OCI-LY3 (cell line): Measurements from ENCODE around the gene VCP.

Experiments
- H2AFZ ChIP-seq: fragments of 200-600, 300-600 bp; shearing (Covaris generic); 2 replicates; pipeline ENCODE4 v1.6.0; 2014; ENCODE audit warnings: antibody characterized with exemption, low read depth, low read length
- H3K27ac ChIP-seq: fragments of 200-600, 300-600 bp; sonication (generic); 2 replicates; pipeline ENCODE4 v1.5.1; 2014; ENCODE audit warnings: mild to moderate bottlenecking, low read length, moderate library complexity, mixed read lengths
- H3K27me3 ChIP-seq: fragments of 200-600, 300-600 bp; sonication (generic); 2 replicates; pipeline ENCODE4 v1.6.1; 2014; ENCODE audit warnings: low read depth, low read length, mixed read lengths
- H3K36me3 ChIP-seq: fragments of 200-600, 300-600 bp; sonication (generic); replicated peaks from 2 replicates; pipeline ENCODE3; 2014; ENCODE audit warnings: low read depth, low read length, mixed read lengths
- H3K4me1 ChIP-seq: fragments of 300-600, 200-600 bp; sonication (generic); 2 replicates; pipeline ENCODE4 v1.6.1; 2014; ENCODE audit warnings: low read length, mixed read lengths
- H3K4me2 ChIP-seq: fragments of 200-600, 300-600 bp; sonication (generic); 2 replicates; pipeline ENCODE4 v1.6.1; 2014; ENCODE audit warnings: low read length, mixed read lengths
- H3K4me3 ChIP-seq: fragments of 300-600, 200-600 bp; sonication (generic); 2 replicates; pipeline ENCODE4 v1.5.1; 2014; ENCODE audit warnings: antibody characterized with exemption, mild to moderate bottlenecking, low read length, moderate library complexity
- H3K79me2 ChIP-seq: fragments of 300-600, 200-600 bp; shearing (Covaris generic); 2 replicates; pipeline ENCODE4 v1.6.1; 2014; ENCODE audit warnings: mild to moderate bottlenecking, low read length, mixed read lengths
- H3K9ac ChIP-seq: fragments of 300-600, 200-600 bp; shearing (Covaris generic); 2 replicates; pipeline ENCODE4 v1.6.0; 2014; ENCODE audit warnings: mild to moderate bottlenecking, low read length, moderate library complexity
- H3K9me3 ChIP-seq: fragments of 200-600, 300-600 bp; shearing (Covaris generic); 2 replicates; pipeline ENCODE4 v1.6.1; 2014; ENCODE audit warnings: low read length, mixed read lengths; ENCODE audit not compliant: insufficient read depth
- H4K20me1 ChIP-seq: fragments of 200-600, 300-600 bp; sonication (generic); 2 replicates; pipeline ENCODE4 v1.6.1; 2016; ENCODE audit warnings: low read length, mixed read lengths; ENCODE audit not compliant: insufficient read depth
- CTCF ChIP-seq: fragments of 200-600, 300-600 bp; sonication (generic); IDR thresholded peaks from 2 replicates; pipeline ENCODE4 v1.5.1; 2014; ENCODE audit warnings: antibody characterized with exemption, low read length, low read depth
- EZH2phosphoT487 ChIP-seq: fragments of 200-600 bp; shearing (Covaris generic); IDR thresholded peaks from 2 replicates; pipeline ENCODE4 v1.6.1; 2018; ENCODE audit warnings: antibody characterized with exemption, mixed run types, low read depth

VCP gene

GRCh38 chr9:35112257-35113020 lies 40.0 kb upstream of the VCP start:
- Histone ChIP-seq H3K4me3 (peak overlapping the region; percentile 89), H3K27ac (no peak overlapping the region; the same call in 1 of the 2 replicates), H3K4me2 (peak overlapping the region; percentile 70), H2AFZ (no peak overlapping the region), H3K9me3 (no peaks in the 10 kb centered on the region), H4K20me1 (0 out of 2 replicates have a peak, but pooled peaks cover 5% of the 10 kb centered on the region), H3K79me2 (peaks cover 17% of the 10 kb centered on the region), H3K36me3 (peaks cover 5% of the 10 kb centered on the region), H3K27me3 (no peaks in the 10 kb centered on the region), H3K9ac (0 out of 2 replicates have a peak overlapping the region, but pooled peaks have one; percentile 58), H3K4me1 (peaks cover 39% of the 10 kb centered on the region)
- TF ChIP-seq EZH2phosphoT487: no peak
- no peak for TF ChIP-seq CTCF

GRCh38 chr9:35111001-35111933 lies 38.8 kb upstream of the VCP start:
- Histone ChIP-seq H3K4me2 (peak overlapping the region; percentile 88), H3K79me2 (peaks cover 17% of the 10 kb centered on the region), H4K20me1 (0 out of 2 replicates have a peak, but pooled peaks cover 5% of the 10 kb centered on the region), H3K9ac (peak overlapping the region; percentile 70), H3K27me3 (no peaks in the 10 kb centered on the region), H2AFZ (no peak overlapping the region), H3K4me1 (peaks cover 30% of the 10 kb centered on the region), H3K27ac (peak overlapping the region; percentile 12; the same call in 1 of the 2 replicates), H3K9me3 (no peaks in the 10 kb centered on the region), H3K36me3 (peaks cover 6% of the 10 kb centered on the region), H3K4me3 (peak overlapping the region; percentile 89)
- TF ChIP-seq EZH2phosphoT487 (no peak), CTCF (no peak)

GRCh38 chr9:35110327-35110761 lies 37.9 kb upstream of the VCP start:
- Histone ChIP-seq H3K4me1 (peaks cover 30% of the 10 kb centered on the region), H4K20me1 (0 out of 2 replicates have a peak, but pooled peaks cover 5% of the 10 kb centered on the region), H3K27me3 (no peaks in the 10 kb centered on the region), H3K4me3 (no peak overlapping the region), H2AFZ (no peak overlapping the region), H3K27ac (no peak overlapping the region), H3K79me2 (peaks cover 15% of the 10 kb centered on the region), H3K9ac (no peak overlapping the region), H3K36me3 (peaks cover 6% of the 10 kb centered on the region), H3K9me3 (no peaks in the 10 kb centered on the region), H3K4me2 (peak overlapping the region; percentile 88)
- TF ChIP-seq CTCF (no peak), EZH2phosphoT487 (no peak)
